Neural progenitor cell (in vitro differentiated cells): ENCODE data around the gene C1GALT1C1L. TPM values are rescaled to one million over a fixed set of nuclear protein-coding genes. Genes with fewer than 3 reads are reported as not detected.
"Not testable (repeated sequence)": the region's sequence is repeated elsewhere in the genome, so short reads cannot be mapped to it uniquely, and the experiment has no call there.

Source experiments
- DNase-seq: peaks from one replicate; pipeline ENCODE4 v3.0.0-alpha.2; 2016; ENCODE audit warnings: low spot score
- H2AFZ ChIP-seq: fragments of 200-600 bp; sonication (generic); replicated peaks from 2 replicates; pipeline ENCODE4 v1.6.1; 2016; ENCODE audit warnings: antibody characterized with exemption
- H3F3A ChIP-seq: fragments of 200-600 bp; sonication (generic); 2 replicates; pipeline ENCODE4 v1.6.1; 2016; ENCODE audit warnings: antibody characterized with exemption, low read depth
- H3K27ac ChIP-seq: fragments of 200-600 bp; sonication (generic); 2 replicates; pipeline ENCODE4 v1.5.1; 2016; ENCODE audit warnings: mild to moderate bottlenecking
- H3K27me3 ChIP-seq: fragments of 200-600 bp; sonication (generic); 2 replicates; pipeline ENCODE4 v1.6.1; 2016; ENCODE audit warnings: mild to moderate bottlenecking, moderate library complexity
- H3K36me3 ChIP-seq: fragments of 200-600 bp; sonication (generic); 2 replicates; pipeline ENCODE4 v1.5.1; 2016
- H3K4me1 ChIP-seq: fragments of 200-600 bp; sonication (generic); 2 replicates; pipeline ENCODE4 v1.6.1; 2016; ENCODE audit warnings: mixed run types
- H3K4me2 ChIP-seq: fragments of 200-600 bp; sonication (generic); 2 replicates; pipeline ENCODE4 v1.6.1; 2016
- H3K4me3 ChIP-seq: fragments of 200-600 bp; sonication (generic); 2 replicates; pipeline ENCODE4 v1.5.1; 2016
- H3K79me2 ChIP-seq: fragments of 200-600 bp; sonication (generic); 2 replicates; pipeline ENCODE4 v1.6.1; 2016; ENCODE audit warnings: low read depth
- H3K9ac ChIP-seq: fragments of 200-600 bp; sonication (generic); 2 replicates; pipeline ENCODE4 v1.6.1; 2016
- H3K9me3 ChIP-seq: fragments of 200-600 bp; sonication (generic); 2 replicates; pipeline ENCODE4 v1.5.1; 2016; ENCODE audit warnings: low read depth
- H4K20me1 ChIP-seq: fragments of 200-600 bp; sonication (generic); 2 replicates; pipeline ENCODE4 v1.6.1; 2016; ENCODE audit warnings: low read depth
- H3K27ac Mint-ChIP-seq: 3 replicates; pipeline ENCODE4 v1.8.0; 2021; ENCODE audit warnings: mixed read lengths
- H3K27me3 Mint-ChIP-seq: 2 replicates; pipeline ENCODE4 v1.8.0; 2022; ENCODE audit warnings: low read depth, mild to moderate bottlenecking, inconsistent platforms, moderate library complexity, mixed read lengths; ENCODE audit not compliant: insufficient read depth
- H3K36me3 Mint-ChIP-seq: 3 replicates; pipeline ENCODE4 v1.8.0; 2021; ENCODE audit warnings: mixed read lengths
- H3K4me1 Mint-ChIP-seq: 3 replicates; pipeline ENCODE4 v1.8.0; 2021; ENCODE audit warnings: mixed read lengths
- H3K4me3 Mint-ChIP-seq: 3 replicates; pipeline ENCODE4 v1.8.0; 2021; ENCODE audit warnings: mild to moderate bottlenecking, moderate library complexity, mixed read lengths
- H3K9me3 Mint-ChIP-seq: 3 replicates; pipeline ENCODE4 v1.8.0; 2020; ENCODE audit warnings: mixed read lengths
- CTCF ChIP-seq: fragments of 200-600 bp; sonication (generic); IDR thresholded peaks from 2 replicates; pipeline ENCODE4 v1.5.1; 2017; ENCODE audit warnings: antibody characterized with exemption, mild to moderate bottlenecking
- EZH2 ChIP-seq: fragments of 200-600 bp; sonication (generic); IDR thresholded peaks from 2 replicates; pipeline ENCODE4 v1.6.1; 2017; ENCODE audit warnings: antibody characterized with exemption, mild to moderate bottlenecking, moderate library complexity
- EZH2phosphoT487 ChIP-seq: fragments of 200-600 bp; sonication (generic); IDR thresholded peaks from 2 replicates; pipeline ENCODE4 v1.6.1; 2017; ENCODE audit warnings: antibody characterized with exemption
- total RNA-seq: library from RNA; depleted of rRNA; stranded (reverse); fragments of >200 nt; gene quantifications from 2 replicates; pipeline ENCODE4 v1.2.3, GENCODE V29; 2015; ENCODE audit warnings: low replicate concordance

The C1GALT1C1L gene
- total RNA-seq, 1 donor from 2014 or later: not detected

GRCh38 chr2:43707255-43708015, 31.2 kb upstream of the C1GALT1C1L start:
- Histone ChIP-seq H3K27me3 (no peaks in the 10 kb centered on the region), H4K20me1 (no peaks in the 10 kb centered on the region), H2AFZ (no peak overlapping the region), H3K4me1 (no peaks in the 10 kb centered on the region), H3K9me3 (no peaks in the 10 kb centered on the region), H3F3A (no peaks in the 10 kb centered on the region), H3K9ac (no peak overlapping the region), H3K79me2 (no peaks in the 10 kb centered on the region), H3K36me3 (no peaks in the 10 kb centered on the region), H3K4me3 (no peak overlapping the region), H3K27ac (no peak overlapping the region), H3K4me2 (no peak overlapping the region)
- Mint-ChIP-seq H3K36me3 (no peaks in the 10 kb centered on the region), H3K27me3 (peaks cover 6% of the 10 kb centered on the region), H3K4me3 (no peak overlapping the region), H3K27ac (no peak overlapping the region), H3K4me1 (no peaks in the 10 kb centered on the region), H3K9me3 (no peaks in the 10 kb centered on the region)
- TF ChIP-seq EZH2phosphoT487 (no peak), EZH2 (no peak), CTCF (no peak)
- no peak for DNase-seq

GRCh38 chr2:43701111-43701510, 24.9 kb upstream of the C1GALT1C1L start:
- TF ChIP-seq EZH2: no peak
- no peak for TF ChIP-seq CTCF
- TF ChIP-seq EZH2phosphoT487: no peak
- H3K27ac Mint-ChIP-seq: no peak overlapping the region
- Histone ChIP-seq H3K9ac (no peak overlapping the region), H3K4me2 (no peak overlapping the region), H3K4me1 (no peaks in the 10 kb centered on the region), H2AFZ (no peak overlapping the region), H3K27ac (no peak overlapping the region), H3K9me3 (no peaks in the 10 kb centered on the region), H3K79me2 (no peaks in the 10 kb centered on the region), H3K4me3 (no peak overlapping the region), H3K36me3 (no peaks in the 10 kb centered on the region), H3K27me3 (no peaks in the 10 kb centered on the region), H4K20me1 (no peaks in the 10 kb centered on the region), H3F3A (no peaks in the 10 kb centered on the region)
- H3K4me1 Mint-ChIP-seq: no peaks in the 10 kb centered on the region
- no peaks in the 10 kb centered on the region for H3K36me3 Mint-ChIP-seq
- H3K4me3 Mint-ChIP-seq: no peak overlapping the region
- DNase-seq: peak; percentile 7
- peaks cover 2% of the 10 kb centered on the region for H3K27me3 Mint-ChIP-seq
- H3K9me3 Mint-ChIP-seq: no peaks in the 10 kb centered on the region

GRCh38 chr2:43699761-43700160, 23.5 kb upstream of the C1GALT1C1L start:
- no peak overlapping the region for H3K9ac ChIP-seq
- Mint-ChIP-seq H3K27ac (no peak overlapping the region), H3K9me3 (no peaks in the 10 kb centered on the region), H3K36me3 (no peaks in the 10 kb centered on the region), H3K4me1 (no peaks in the 10 kb centered on the region), H3K27me3 (peaks cover 2% of the 10 kb centered on the region), H3K4me3 (no peak overlapping the region)
- no peak overlapping the region for H3K4me3 ChIP-seq
- no peak overlapping the region for H3K4me2 ChIP-seq
- DNase-seq: no peak
- no peaks in the 10 kb centered on the region for H3K79me2 ChIP-seq
- no peaks in the 10 kb centered on the region for H3K9me3 ChIP-seq
- H4K20me1 ChIP-seq: no peaks in the 10 kb centered on the region
- H3K27ac ChIP-seq: no peak overlapping the region
- H3F3A ChIP-seq: no peaks in the 10 kb centered on the region
- no peaks in the 10 kb centered on the region for H3K4me1 ChIP-seq
- H2AFZ ChIP-seq: no peak overlapping the region
- no peaks in the 10 kb centered on the region for H3K36me3 ChIP-seq
- no peaks in the 10 kb centered on the region for H3K27me3 ChIP-seq
- no peak for TF ChIP-seq EZH2phosphoT487

- H3K79me2 ChIP-seq, H3K9me3 ChIP-seq, H3K4me2 ChIP-seq, H3F3A ChIP-seq, H3K4me3 ChIP-seq, H3K27ac Mint-ChIP-seq, H3K4me1 ChIP-seq, H3K27ac ChIP-seq, H3K36me3 Mint-ChIP-seq, H3K27me3 ChIP-seq, H3K9ac ChIP-seq, H3K4me1 Mint-ChIP-seq, H2AFZ ChIP-seq, DNase-seq, H3K36me3 ChIP-seq, H3K9me3 Mint-ChIP-seq, H3K4me3 Mint-ChIP-seq, H3K27me3 Mint-ChIP-seq, H4K20me1 ChIP-seq: not testable (repeated sequence)
Measured at GRCh38 chr2:43698140-43698539, 21.9 kb upstream of the C1GALT1C1L start.
